HEK293T (cell line): ENCODE measurements around the gene PREX1.

Experiments
- CTCF ChIA-PET: fragments of 350-600 bp; formaldehyde crosslinking; extraction: SDS; loops from one replicate; lab custom pipeline; 2021; ENCODE audit warnings: antibody characterized with exemption, inconsistent platforms; lab: Yijun Ruan, JAX
- POLR2A ChIA-PET: fragments of 350-600 bp; formaldehyde crosslinking; extraction: SDS; loops from one replicate; lab custom pipeline; 2020; ENCODE audit warnings: antibody characterized with exemption, inconsistent platforms; lab: Yijun Ruan, JAX
- DNase-seq: peaks from one replicate; pipeline ENCODE4 v3.0.0; 2012; ENCODE audit warnings: mixed read lengths; ENCODE audit errors: extremely low spot score
- ARNT ChIP-seq: fragments of 450-650 bp; IDR thresholded peaks from 2 replicates; pipeline ENCODE4 v1.6.1; 2017; ENCODE audit warnings: mild to moderate bottlenecking
- BHLHE40 ChIP-seq: fragments of 450-650 bp; IDR thresholded peaks from 2 replicates; pipeline ENCODE4 v1.6.1; 2016; ENCODE audit warnings: mild to moderate bottlenecking, moderate library complexity, borderline replicate concordance
- CTBP1 ChIP-seq: fragments of 450-650 bp; IDR thresholded peaks from 2 replicates; pipeline ENCODE4 v1.6.1; 2016; ENCODE audit warnings: borderline replicate concordance
- ELF4 ChIP-seq: fragments of 450-650 bp; IDR thresholded peaks from 2 replicates; pipeline ENCODE4 v1.6.1; 2017; ENCODE audit warnings: antibody characterized with exemption
- FOXA1 ChIP-seq: fragments of 450-650 bp; IDR thresholded peaks from 2 replicates; pipeline ENCODE4 v1.6.1; 2016; ENCODE audit warnings: mild to moderate bottlenecking
- FOXK2 ChIP-seq: fragments of 450-650 bp; IDR thresholded peaks from 2 replicates; pipeline ENCODE4 v1.6.1; 2016; ENCODE audit warnings: mild to moderate bottlenecking
- FOXM1 ChIP-seq: fragments of 450-650 bp; IDR thresholded peaks from 2 replicates; pipeline ENCODE4 v1.6.1; 2017; ENCODE audit warnings: mild to moderate bottlenecking, borderline replicate concordance
- HDGF ChIP-seq: fragments of 450-650 bp; IDR thresholded peaks from 2 replicates; pipeline ENCODE4 v1.6.1; 2017; ENCODE audit warnings: antibody characterized with exemption, borderline replicate concordance
- L3MBTL2 ChIP-seq: fragments of 450-650 bp; conservative IDR thresholded peaks from 2 replicates; pipeline ENCODE4 v1.6.1; 2016; ENCODE audit warnings: mild to moderate bottlenecking
- LEF1 ChIP-seq: fragments of 450-650 bp; IDR thresholded peaks from 2 replicates; pipeline ENCODE4 v1.6.1; 2017; ENCODE audit warnings: mild to moderate bottlenecking, borderline replicate concordance
- NFRKB ChIP-seq: fragments of 450-650 bp; IDR thresholded peaks from 2 replicates; pipeline ENCODE4 v1.6.1; 2016; ENCODE audit warnings: mild to moderate bottlenecking, moderate library complexity
- PKNOX1 ChIP-seq: fragments of 450-650 bp; IDR thresholded peaks from 2 replicates; pipeline ENCODE4 v1.6.1; 2016
- SP1 ChIP-seq: fragments of 450-650 bp; IDR thresholded peaks from 2 replicates; pipeline ENCODE4 v1.6.1; 2017
- SUZ12 ChIP-seq: fragments of 450-650 bp; IDR thresholded peaks from 2 replicates; pipeline ENCODE4 v1.6.1; 2016; ENCODE audit warnings: mild to moderate bottlenecking
- TARDBP ChIP-seq: fragments of 450-650 bp; IDR thresholded peaks from 2 replicates; pipeline ENCODE4 v1.6.1; 2016
- ZNF384 ChIP-seq: fragments of 450-650 bp; IDR thresholded peaks from 2 replicates; pipeline ENCODE4 v1.6.1; 2016

The PREX1 gene

GRCh38 chr20:48679011-48679410 lies 148.8 kb downstream of the PREX1 start:
- CTCF ChIA-PET = no interaction called here
- DNase-seq = no peak
- TF ChIP-seq PKNOX1 (no peak), FOXM1 (no peak)
- POLR2A ChIA-PET = no interaction called here

GRCh38 chr20:48678421-48678820 lies 149.4 kb downstream of the PREX1 start:
- no peak for DNase-seq
- CTCF ChIA-PET = no interaction called here
- TF ChIP-seq L3MBTL2 (no peak), CTBP1 (no peak), TARDBP (no peak), ZNF384 (no peak), BHLHE40 (no peak), FOXM1 (no peak), HDGF (no peak), FOXK2 (no peak), ARNT (no peak), LEF1 (no peak), ELF4 (no peak), SP1 (no peak), PKNOX1 (no peak), NFRKB (no peak), SUZ12 (no peak), FOXA1 (no peak)
- POLR2A ChIA-PET = no interaction called here

- no peak for TF ChIP-seq ARNT
- TF ChIP-seq FOXM1 = no peak
- TF ChIP-seq CTBP1 = no peak
- TF ChIP-seq FOXA1 = no peak
- no peak for TF ChIP-seq BHLHE40
- no peak for TF ChIP-seq PKNOX1
- TF ChIP-seq SUZ12 = no peak
- TF ChIP-seq NFRKB = no peak
- TF ChIP-seq ELF4 = no peak
- TF ChIP-seq HDGF = no peak
- no peak for TF ChIP-seq SP1
- no peak for TF ChIP-seq L3MBTL2
- TF ChIP-seq TARDBP = no peak
- TF ChIP-seq LEF1 = no peak
- TF ChIP-seq FOXK2 = no peak
- no peak for TF ChIP-seq ZNF384
- ChIA-PET POLR2A (no interaction called here), CTCF (no interaction called here)
- no peak for DNase-seq
Observed at GRCh38 chr20:48676795-48677460, 150.9 kb downstream of the PREX1 start.

- ChIA-PET POLR2A (no interaction called here), CTCF (no interaction called here)
- TF ChIP-seq TARDBP = no peak
- no peak for TF ChIP-seq PKNOX1
- TF ChIP-seq ZNF384 = no peak
- TF ChIP-seq ARNT = no peak
- TF ChIP-seq SP1 = no peak
- TF ChIP-seq CTBP1 = no peak
- TF ChIP-seq SUZ12 = no peak
- TF ChIP-seq FOXM1 = no peak
- TF ChIP-seq L3MBTL2 = no peak
- no peak for TF ChIP-seq FOXA1
- TF ChIP-seq LEF1 = no peak
- no peak for TF ChIP-seq FOXK2
- TF ChIP-seq BHLHE40 = no peak
- TF ChIP-seq ELF4 = no peak
- no peak for TF ChIP-seq HDGF
- no peak for TF ChIP-seq NFRKB
- no peak for DNase-seq
Observed at GRCh38 chr20:48676125-48676524, 151.7 kb downstream of the PREX1 start.

GRCh38 chr20:48674461-48674860 lies 153.3 kb downstream of the PREX1 start:
- ChIA-PET POLR2A (no interaction called here), CTCF (no interaction called here)
- TF ChIP-seq HDGF (no peak), BHLHE40 (no peak), SP1 (no peak), TARDBP (no peak), SUZ12 (no peak), LEF1 (no peak)
- DNase-seq = no peak

- CTCF ChIA-PET = interaction anchor here (1.0 kb wide), 1 partner anchor 16 kb away, joined by 3 read pairs; no protein-coding TSS in a partner anchor
Observed at GRCh38 chr20:48673507-48673906, 154.3 kb downstream of the PREX1 start.

More at GRCh38 chr20:48673507-48673906, 154.3 kb downstream of the PREX1 start:
- TF ChIP-seq TARDBP = no peak
- TF ChIP-seq ELF4 = no peak
- TF ChIP-seq BHLHE40 = no peak
- no peak for TF ChIP-seq HDGF
- no peak for DNase-seq
- POLR2A ChIA-PET = no interaction called here
